Type B pancreatic cell (in vitro differentiated cells): ENCODE results near the gene GAL3ST2. TPM values are rescaled to one million over a fixed set of nuclear protein-coding genes. Genes with fewer than 3 reads are reported as not detected.

Source experiments
- DNase-seq: peaks from one replicate; pipeline ENCODE4 v3.0.0; 2021; ENCODE audit warnings: mixed read lengths; ENCODE audit not compliant: unreplicated experiment; ENCODE audit errors: extremely low spot score
- H3K27ac Mint-ChIP-seq: 2 replicates; pipeline ENCODE4 v1.8.0; 2021; ENCODE audit warnings: mild to moderate bottlenecking, mixed read lengths
- H3K27me3 Mint-ChIP-seq: 2 replicates; pipeline ENCODE4 v1.8.0; 2021; ENCODE audit warnings: mixed read lengths
- H3K36me3 Mint-ChIP-seq: 2 replicates; pipeline ENCODE4 v1.8.0; 2021; ENCODE audit warnings: mixed read lengths
- H3K4me1 Mint-ChIP-seq: one replicate; pipeline ENCODE4 v1.8.0; 2021; ENCODE audit warnings: mixed read lengths; ENCODE audit not compliant: unreplicated experiment
- H3K4me3 Mint-ChIP-seq: 2 replicates; pipeline ENCODE4 v1.8.0; 2021; ENCODE audit warnings: mild to moderate bottlenecking, mixed read lengths
- H3K9me3 Mint-ChIP-seq: 2 replicates; pipeline ENCODE4 v1.8.0; 2021; ENCODE audit warnings: mixed read lengths
- total RNA-seq: library from RNA; stranded (reverse); gene quantifications from 2 replicates; pipeline ENCODE4 v1.2.1, GENCODE V29; 2021; ENCODE audit warnings: low replicate concordance
- TF ChIP-seq, protein P1 (sequence below): fragments of 200-600 bp; sonication (generic); conservative IDR thresholded peaks from 2 replicates; pipeline ENCODE4 v1.5.0; 2021; ENCODE audit warnings: antibody characterized with exemption, mild to moderate bottlenecking

Gene GAL3ST2
- total RNA-seq, 1 donor from 2014 or later = 0.29 TPM

DNA sequence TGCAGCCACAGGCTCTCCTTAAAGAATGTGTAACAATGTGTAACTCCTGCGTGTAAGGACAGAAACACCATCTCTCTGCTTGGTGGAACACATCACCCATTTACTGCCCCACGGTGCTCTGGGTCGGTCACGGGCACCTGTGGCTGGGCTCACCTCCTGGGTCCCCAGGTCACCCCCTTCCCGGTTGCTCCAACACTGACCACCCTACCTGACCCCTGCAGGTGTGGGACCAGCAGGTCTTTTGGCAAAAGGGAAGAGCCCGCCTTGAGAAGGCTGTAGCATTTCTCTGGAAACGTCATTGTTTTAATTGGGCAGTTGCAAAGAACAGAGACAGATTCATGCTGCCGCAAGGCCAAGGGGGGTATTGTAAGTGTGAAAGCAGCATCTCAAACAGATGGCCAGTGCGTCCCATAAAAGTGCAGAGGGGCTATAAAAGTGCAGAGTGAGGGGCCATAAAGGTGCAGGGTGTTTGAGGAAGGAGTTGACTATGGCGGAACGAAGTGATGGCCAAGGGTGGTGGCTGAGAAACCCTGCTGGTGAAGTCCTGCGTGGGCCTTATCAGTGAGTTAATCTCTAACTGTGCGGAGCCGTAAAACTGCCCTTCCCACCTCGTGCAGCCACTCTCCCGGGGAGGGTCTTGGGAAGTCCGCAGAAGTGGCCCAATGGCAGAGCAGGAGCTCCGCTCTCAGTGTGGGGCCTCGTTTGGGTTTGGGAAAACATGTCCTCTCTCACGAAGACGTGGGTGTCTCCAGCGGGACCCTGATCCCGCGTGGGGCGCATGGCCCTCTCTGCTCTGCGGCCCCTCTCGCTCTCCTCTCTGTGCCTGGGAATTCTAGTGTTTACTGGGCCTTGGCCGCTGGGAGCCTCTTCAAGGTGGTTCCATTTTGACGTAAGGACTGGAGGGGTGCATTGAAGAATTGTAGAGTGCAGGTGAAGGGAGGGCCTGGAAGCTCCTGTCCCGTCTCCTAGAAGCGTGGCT is 18.7 kb downstream of the GAL3ST2 start:
- Mint-ChIP-seq H3K4me1 (peaks cover 4% of the 10 kb centered on the region), H3K36me3 (peaks cover 4% of the 10 kb centered on the region), H3K4me3 (no peak overlapping the region), H3K27me3 (peaks cover 7% of the 10 kb centered on the region), H3K9me3 (peaks cover 9% of the 10 kb centered on the region), H3K27ac (no peak overlapping the region)
- TF ChIP-seq, protein P1, sequence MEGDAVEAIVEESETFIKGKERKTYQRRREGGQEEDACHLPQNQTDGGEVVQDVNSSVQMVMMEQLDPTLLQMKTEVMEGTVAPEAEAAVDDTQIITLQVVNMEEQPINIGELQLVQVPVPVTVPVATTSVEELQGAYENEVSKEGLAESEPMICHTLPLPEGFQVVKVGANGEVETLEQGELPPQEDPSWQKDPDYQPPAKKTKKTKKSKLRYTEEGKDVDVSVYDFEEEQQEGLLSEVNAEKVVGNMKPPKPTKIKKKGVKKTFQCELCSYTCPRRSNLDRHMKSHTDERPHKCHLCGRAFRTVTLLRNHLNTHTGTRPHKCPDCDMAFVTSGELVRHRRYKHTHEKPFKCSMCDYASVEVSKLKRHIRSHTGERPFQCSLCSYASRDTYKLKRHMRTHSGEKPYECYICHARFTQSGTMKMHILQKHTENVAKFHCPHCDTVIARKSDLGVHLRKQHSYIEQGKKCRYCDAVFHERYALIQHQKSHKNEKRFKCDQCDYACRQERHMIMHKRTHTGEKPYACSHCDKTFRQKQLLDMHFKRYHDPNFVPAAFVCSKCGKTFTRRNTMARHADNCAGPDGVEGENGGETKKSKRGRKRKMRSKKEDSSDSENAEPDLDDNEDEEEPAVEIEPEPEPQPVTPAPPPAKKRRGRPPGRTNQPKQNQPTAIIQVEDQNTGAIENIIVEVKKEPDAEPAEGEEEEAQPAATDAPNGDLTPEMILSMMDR = no peak
- DNase-seq = no peak

DNA sequence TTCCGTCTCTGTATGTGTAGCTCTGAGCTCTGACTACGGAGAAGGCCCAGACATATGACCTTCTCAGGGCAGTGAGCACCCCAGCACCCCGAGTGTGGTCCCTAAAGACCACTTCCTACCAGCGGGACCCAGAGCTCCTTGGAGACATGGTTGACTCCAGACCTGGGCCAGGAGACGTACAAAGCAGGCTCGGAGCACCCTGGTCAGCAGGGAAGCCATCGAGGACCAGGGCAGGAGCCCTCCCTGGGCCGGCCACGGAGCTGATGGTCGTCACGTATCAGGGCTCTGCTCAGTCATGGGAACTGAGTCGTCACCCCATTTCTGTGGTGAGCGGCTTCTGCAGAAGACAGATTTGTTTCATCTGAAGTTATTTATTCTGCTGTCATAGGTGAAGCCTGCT is 19.6 kb downstream of the GAL3ST2 start:
- DNase-seq = no peak

DNA sequence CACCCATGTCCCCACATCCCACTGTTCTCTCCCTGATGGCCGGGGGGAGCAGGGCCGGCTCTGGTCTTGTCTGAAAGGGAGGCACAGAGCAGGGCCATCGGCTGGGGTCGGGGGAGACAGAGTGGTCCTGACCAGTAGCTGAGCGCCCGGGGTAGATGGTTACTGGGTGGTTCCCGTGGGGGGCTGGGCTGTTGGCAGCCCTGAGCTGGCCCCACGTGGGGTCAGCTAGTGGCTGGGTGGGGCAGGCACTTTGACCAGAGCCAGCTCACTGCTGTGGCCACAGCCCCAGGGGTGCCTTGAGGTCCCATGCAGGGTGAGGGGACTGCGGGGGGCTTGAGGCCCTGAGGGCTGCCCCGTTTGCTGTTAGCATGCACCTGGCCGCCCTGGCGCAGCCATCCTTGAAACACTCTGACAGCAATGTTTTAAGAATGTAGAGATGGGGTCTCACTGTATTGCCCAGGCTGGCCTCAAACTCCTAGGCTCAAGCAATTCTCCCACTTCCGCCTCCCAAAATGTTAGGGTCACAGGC is 20.1 kb downstream of the GAL3ST2 start:
- Mint-ChIP-seq H3K4me3 (no peak overlapping the region), H3K27ac (no peak overlapping the region), H3K27me3 (peaks cover 7% of the 10 kb centered on the region), H3K9me3 (no peaks in the 10 kb centered on the region), H3K4me1 (peaks cover 4% of the 10 kb centered on the region), H3K36me3 (peaks cover 4% of the 10 kb centered on the region)
- TF ChIP-seq, protein P1 = no peak
- peak; percentile 66 for DNase-seq

More for the DNA sequence above, 19.6 kb downstream of the GAL3ST2 start:
- Mint-ChIP-seq H3K4me1 (peaks cover 4% of the 10 kb centered on the region), H3K27me3 (peaks cover 7% of the 10 kb centered on the region), H3K4me3 (no peak overlapping the region), H3K9me3 (peaks cover under 1% of the 10 kb centered on the region), H3K27ac (no peak overlapping the region), H3K36me3 (peaks cover 4% of the 10 kb centered on the region)
- TF ChIP-seq, protein P1 = no peak

DNA sequence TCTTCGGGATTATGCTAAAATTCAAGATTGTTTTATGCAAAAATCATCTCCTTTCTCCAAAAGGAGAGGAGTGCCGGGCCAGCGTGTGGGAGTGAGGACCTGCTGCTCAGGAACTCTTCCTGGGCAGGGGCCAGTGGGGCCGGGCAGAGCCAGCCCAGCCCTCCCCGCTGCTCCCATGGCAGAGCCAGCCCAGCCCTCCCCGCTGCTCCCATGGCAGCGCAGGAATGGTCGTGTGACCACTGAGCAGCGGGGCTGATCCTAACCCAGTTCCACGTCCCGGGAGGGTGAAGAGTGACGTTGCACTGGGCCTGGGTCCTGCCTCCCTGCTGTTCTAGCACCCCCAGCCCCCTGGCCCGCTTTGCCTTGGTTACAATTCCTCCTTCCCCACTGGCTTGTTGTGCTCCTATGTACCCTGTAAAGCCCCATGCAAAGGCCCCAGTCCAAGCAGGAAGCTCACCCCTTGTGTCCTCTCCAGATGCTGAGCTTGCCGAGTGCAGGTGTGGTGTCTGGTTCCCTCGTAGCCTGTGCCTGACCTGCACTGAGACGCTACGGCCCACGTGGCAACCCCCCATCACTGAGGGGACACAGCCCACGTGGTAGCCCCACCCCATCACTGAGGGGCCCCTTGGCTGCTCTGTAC is 20.9 kb downstream of the GAL3ST2 start:
- Mint-ChIP-seq H3K27ac (no peak overlapping the region), H3K27me3 (peaks cover 7% of the 10 kb centered on the region), H3K4me3 (no peak overlapping the region), H3K4me1 (peaks cover 4% of the 10 kb centered on the region), H3K36me3 (peaks cover 4% of the 10 kb centered on the region), H3K9me3 (no peaks in the 10 kb centered on the region)
- peak; percentile 65 for DNase-seq
- TF ChIP-seq, protein P1 = no peak

DNA sequence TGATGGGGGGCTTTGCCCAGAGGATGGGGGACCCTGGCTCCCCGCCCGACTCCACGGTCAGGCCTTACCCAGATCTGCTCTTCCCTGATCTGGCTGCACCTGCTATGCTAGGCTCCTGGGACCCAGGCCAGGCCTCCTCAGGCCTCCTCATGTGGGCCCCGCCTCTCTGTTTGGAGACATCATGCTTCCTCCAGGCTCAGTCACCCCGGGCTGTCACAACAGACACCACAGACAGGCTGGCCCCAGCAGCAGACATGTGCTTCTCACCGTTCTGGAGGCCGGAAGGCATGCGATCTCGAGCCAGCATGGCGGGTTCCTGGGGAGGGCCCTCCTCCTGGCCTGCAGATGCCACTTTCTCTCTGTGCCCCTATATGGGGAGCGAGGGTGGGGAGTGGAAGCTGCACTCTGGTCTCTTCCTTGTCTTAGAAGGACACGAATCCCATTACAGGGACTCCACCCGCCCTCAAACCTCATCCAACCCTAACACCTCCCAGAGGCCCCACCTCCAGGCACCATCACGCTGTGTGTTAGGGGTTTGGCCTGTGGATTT is 21.5 kb downstream of the GAL3ST2 start:
- TF ChIP-seq, protein P1 = no peak
- peaks cover 4% of the 10 kb centered on the region for H3K36me3 Mint-ChIP-seq
- no peak overlapping the region for H3K27ac Mint-ChIP-seq
- H3K4me1 Mint-ChIP-seq = peaks cover 4% of the 10 kb centered on the region
- H3K9me3 Mint-ChIP-seq = no peaks in the 10 kb centered on the region
- H3K4me3 Mint-ChIP-seq = no peak overlapping the region
- no peak for DNase-seq
- H3K27me3 Mint-ChIP-seq = peaks cover 7% of the 10 kb centered on the region
